ENCODE results near the gene PRPH. TPM values are rescaled to one million over a fixed set of nuclear protein-coding genes. Genes with fewer than 3 reads are reported as not detected.

Gene PRPH
- polyA plus RNA-seq, 1 donor (not counting 4 experiments of a cell fraction or from before 2014, with no cell fraction given) = 0.05 TPM

DNA sequence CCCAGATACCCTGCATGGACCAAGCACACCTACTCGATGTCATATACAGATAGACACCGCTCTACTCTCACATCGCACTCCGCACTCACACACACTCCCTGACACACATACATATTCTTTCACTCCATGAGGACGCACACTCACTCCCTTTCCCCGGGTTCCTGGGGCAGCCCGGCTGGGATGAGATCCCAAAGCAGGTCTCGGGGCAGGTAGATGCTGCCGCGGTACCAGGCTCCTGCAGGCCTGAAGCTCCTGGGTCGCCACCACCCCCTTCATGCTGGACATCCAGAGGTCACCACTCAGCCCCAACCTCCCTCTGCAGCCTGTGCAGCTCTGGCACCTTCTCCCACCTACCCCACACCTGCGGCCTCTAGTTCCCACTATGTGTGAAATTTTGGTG is 39.7 kb downstream of the PRPH start:
- no peaks in the 10 kb centered on the region for H3K9me1 ChIP-seq (ENCODE audit: control insufficient read depth, extremely low read depth, insufficient read depth, low read length)
- no peak for DNase-seq (ENCODE audit: low read depth, low spot score)
- FAIRE-seq = no peak

DNA sequence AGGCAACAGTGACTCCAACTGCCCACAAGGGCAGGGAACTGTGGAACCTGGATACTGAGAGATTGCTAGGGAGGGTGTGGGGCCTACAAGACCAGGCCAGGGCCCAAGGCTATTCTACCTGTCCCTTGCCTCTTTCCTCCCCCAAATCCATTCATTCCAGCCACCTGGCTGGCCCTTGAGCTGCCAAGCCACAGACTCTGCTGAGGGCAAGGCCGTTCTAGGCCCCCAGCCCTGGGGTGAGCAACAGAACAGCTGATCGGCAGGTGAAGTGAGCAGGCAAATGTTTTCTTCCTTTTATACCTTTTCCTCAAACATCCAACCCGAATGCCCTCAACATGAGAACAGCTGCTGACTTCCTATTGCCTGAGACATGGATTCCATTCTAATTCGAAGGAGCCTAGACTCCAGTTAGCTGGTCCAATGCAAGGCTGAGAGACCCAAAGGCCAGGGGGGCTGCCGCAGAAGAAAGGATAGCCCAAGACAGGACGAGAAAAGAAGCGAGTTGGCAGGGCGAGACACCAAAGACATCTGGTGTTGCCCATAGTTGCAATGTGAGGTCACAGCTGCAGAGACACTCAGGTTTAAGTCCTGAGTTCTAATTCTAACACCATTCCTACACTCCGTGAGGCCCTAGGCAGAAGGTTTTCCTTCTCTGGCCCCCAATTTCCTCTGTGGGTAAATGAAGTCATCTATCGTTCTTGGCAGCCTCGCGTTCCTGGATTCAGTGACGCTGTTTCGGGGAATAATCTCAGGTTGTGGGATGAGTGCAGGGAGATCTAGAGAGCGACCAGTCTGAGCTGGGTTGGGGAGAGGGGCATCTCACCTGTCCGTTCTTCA is 40.4 kb downstream of the PRPH start:
- FAIRE-seq = no peak

More for the DNA sequence above, 39.7 kb downstream of the PRPH start:
- Histone ChIP-seq H2AFZ (ENCODE audit: control insufficient read depth, low read length) (no peak overlapping the region), H3K79me2 (ENCODE audit: control insufficient read depth, insufficient read depth, low read length) (no peaks in the 10 kb centered on the region), H3K27me3 (ENCODE audit: control insufficient read depth, extremely low read depth, insufficient read depth, low read length) (peaks cover 16% of the 10 kb centered on the region), H3K4me2 (ENCODE audit: control insufficient read depth, extremely low read depth, insufficient read depth, low read depth, low read length) (no peak overlapping the region), H3K9ac (ENCODE audit: control insufficient read depth, extremely low read depth, insufficient read depth, low read length) (no peak overlapping the region), H3K9me3 (ENCODE audit: control insufficient read depth, low read depth, low read length) (no peaks in the 10 kb centered on the region), H3K36me3 (ENCODE audit: control insufficient read depth in 2 of 2, extremely low read depth in 1 of 2, insufficient read depth in 2 of 2, low read length in 2 of 2) (peaks cover 0 to 10% of the 10 kb centered on the region in 2 experiments), H3K4me1 (ENCODE audit: control insufficient read depth, extremely low read depth, insufficient read depth, low read length) (peaks cover 11% of the 10 kb centered on the region), H3K27ac (ENCODE audit: control insufficient read depth, insufficient read depth, low read length) (no peak overlapping the region), H3K4me3 (ENCODE audit: control insufficient read depth in 2 of 3, extremely low read depth in 1 of 3, insufficient read depth in 2 of 3, low read depth in 1 of 3, low read length in 3 of 3) (no peak overlapping the region), H4K20me1 (ENCODE audit: control insufficient read depth, extremely low read depth, insufficient read depth, low read length) (no peaks in the 10 kb centered on the region)
- no peak for TF ChIP-seq EZH2 (IDR thresholded peaks at IDR 0.05; ENCODE audit: low read length)
- TF ChIP-seq, protein P1, sequence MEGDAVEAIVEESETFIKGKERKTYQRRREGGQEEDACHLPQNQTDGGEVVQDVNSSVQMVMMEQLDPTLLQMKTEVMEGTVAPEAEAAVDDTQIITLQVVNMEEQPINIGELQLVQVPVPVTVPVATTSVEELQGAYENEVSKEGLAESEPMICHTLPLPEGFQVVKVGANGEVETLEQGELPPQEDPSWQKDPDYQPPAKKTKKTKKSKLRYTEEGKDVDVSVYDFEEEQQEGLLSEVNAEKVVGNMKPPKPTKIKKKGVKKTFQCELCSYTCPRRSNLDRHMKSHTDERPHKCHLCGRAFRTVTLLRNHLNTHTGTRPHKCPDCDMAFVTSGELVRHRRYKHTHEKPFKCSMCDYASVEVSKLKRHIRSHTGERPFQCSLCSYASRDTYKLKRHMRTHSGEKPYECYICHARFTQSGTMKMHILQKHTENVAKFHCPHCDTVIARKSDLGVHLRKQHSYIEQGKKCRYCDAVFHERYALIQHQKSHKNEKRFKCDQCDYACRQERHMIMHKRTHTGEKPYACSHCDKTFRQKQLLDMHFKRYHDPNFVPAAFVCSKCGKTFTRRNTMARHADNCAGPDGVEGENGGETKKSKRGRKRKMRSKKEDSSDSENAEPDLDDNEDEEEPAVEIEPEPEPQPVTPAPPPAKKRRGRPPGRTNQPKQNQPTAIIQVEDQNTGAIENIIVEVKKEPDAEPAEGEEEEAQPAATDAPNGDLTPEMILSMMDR (optimal IDR thresholded peaks at IDR 0.05 in 1 of 3, IDR thresholded peaks at IDR 0.05 in 1 of 3, conservative IDR thresholded peaks at IDR 0.05 in 1 of 3; ENCODE audit: extremely low read depth in 1 of 3, insufficient read depth in 2 of 3, low read length in 3 of 3) = no peak
- dilution Hi-C loops (cut with MboI; ENCODE audit: extremely low pct_ligation_motif_present, low sequenced_read_pairs) = no loop called here

More for the DNA sequence above, 40.4 kb downstream of the PRPH start:
- H3K9ac ChIP-seq (ENCODE audit: control insufficient read depth, extremely low read depth, insufficient read depth, low read length) = no peak overlapping the region
- no peak overlapping the region for H2AFZ ChIP-seq (ENCODE audit: control insufficient read depth, low read length)
- TF ChIP-seq EZH2 (IDR thresholded peaks at IDR 0.05; ENCODE audit: low read length) = no peak
- TF ChIP-seq, protein P1 (optimal IDR thresholded peaks at IDR 0.05 in 1 of 3, IDR thresholded peaks at IDR 0.05 in 1 of 3, conservative IDR thresholded peaks at IDR 0.05 in 1 of 3; ENCODE audit: extremely low read depth in 1 of 3, insufficient read depth in 2 of 3, low read length in 3 of 3) = no peak
- no peak overlapping the region for H3K4me3 ChIP-seq (ENCODE audit: control insufficient read depth in 2 of 3, extremely low read depth in 1 of 3, insufficient read depth in 2 of 3, low read depth in 1 of 3, low read length in 3 of 3)
- no peaks in the 10 kb centered on the region for H3K79me2 ChIP-seq (ENCODE audit: control insufficient read depth, insufficient read depth, low read length)
- no peaks in the 10 kb centered on the region for H3K9me3 ChIP-seq (ENCODE audit: control insufficient read depth, low read depth, low read length)
- no peak for DNase-seq (ENCODE audit: low read depth, low spot score)
- H3K4me2 ChIP-seq (ENCODE audit: control insufficient read depth, extremely low read depth, insufficient read depth, low read depth, low read length) = no peak overlapping the region
- peaks cover 16% of the 10 kb centered on the region for H3K27me3 ChIP-seq (ENCODE audit: control insufficient read depth, extremely low read depth, insufficient read depth, low read length)
- no peak overlapping the region for H3K27ac ChIP-seq (ENCODE audit: control insufficient read depth, insufficient read depth, low read length)
- no peaks in the 10 kb centered on the region for H4K20me1 ChIP-seq (ENCODE audit: control insufficient read depth, extremely low read depth, insufficient read depth, low read length)
- H3K9me1 ChIP-seq (ENCODE audit: control insufficient read depth, extremely low read depth, insufficient read depth, low read length) = no peaks in the 10 kb centered on the region
- peaks cover 0 to 10% of the 10 kb centered on the region in 2 experiments for H3K36me3 ChIP-seq (ENCODE audit: control insufficient read depth in 2 of 2, extremely low read depth in 1 of 2, insufficient read depth in 2 of 2, low read length in 2 of 2)
- dilution Hi-C loops (cut with MboI; ENCODE audit: extremely low pct_ligation_motif_present, low sequenced_read_pairs) = no loop called here
- H3K4me1 ChIP-seq (ENCODE audit: control insufficient read depth, extremely low read depth, insufficient read depth, low read length) = peaks cover 11% of the 10 kb centered on the region

All from keratinocyte (primary cell).